Activated naive CD4-positive, alpha-beta T cell treated with anti-CD3 and anti-CD28 coated beads, Interleukin-2, amount 50 U/mL, for 72 hours (primary cell): ENCODE results near the gene GABRG3. TPM values are rescaled to one million over a fixed set of nuclear protein-coding genes. Genes with fewer than 3 reads are reported as not detected.

Experiments
- ATAC-seq, 2 donors: fragments of 150-1000 bp; cut with Tn5 transposase; 2 replicates each; pipeline ENCODE4 v1.10.0; 2021; ENCODE audit warnings: mild to moderate bottlenecking in 2 of 2, moderate library complexity in 2 of 2
- DNase-seq, 2 donors: peaks; one replicate each; pipeline ENCODE4 v3.0.0; 2021 to 2022; ENCODE audit warnings: low spot score in 2 of 2
- H3K27ac Mint-ChIP-seq, 2 donors: one replicate each; pipeline ENCODE4 v1.8.0; 2022; ENCODE audit warnings: mild to moderate bottlenecking in 2 of 2, mixed read lengths in 2 of 2
- H3K36me3 Mint-ChIP-seq, 2 donors: one replicate each; pipeline ENCODE4 v1.8.0; 2022; ENCODE audit warnings: mixed read lengths in 2 of 2
- H3K9me3 Mint-ChIP-seq, 2 donors: one replicate each; pipeline ENCODE4 v1.8.0; 2022; ENCODE audit warnings: mixed read lengths in 2 of 2
- total RNA-seq, 2 donors: library from RNA; stranded (reverse); gene quantifications; one replicate each; pipeline ENCODE4 v1.2.3, GENCODE V29; 2022

Gene GABRG3
- total RNA-seq, 2 donors from 2014 or later: not detected

- ATAC-seq: no peak
- DNase-seq: no peak
- no peak overlapping the region for H3K27ac Mint-ChIP-seq
- no peaks in the 10 kb centered on the region for H3K36me3 Mint-ChIP-seq
- H3K9me3 Mint-ChIP-seq: peaks cover 4 to 8% of the 10 kb centered on the region in 2 donors
Observed at GRCh38 chr15:27479296-27480140, 508.5 kb downstream of the GABRG3 start.

- H3K27ac Mint-ChIP-seq: no peak overlapping the region
- H3K36me3 Mint-ChIP-seq: peaks cover 0 to 4% of the 10 kb centered on the region in 2 donors
- ATAC-seq (no peak), DNase-seq (no peak)
- H3K9me3 Mint-ChIP-seq: peaks cover 4 to 8% of the 10 kb centered on the region in 2 donors
Observed at GRCh38 chr15:27480141-27480530, 509.2 kb downstream of the GABRG3 start.

GRCh38 chr15:27480642-27481041 is 509.7 kb downstream of the GABRG3 start:
- H3K36me3 Mint-ChIP-seq: peaks cover 0 to 4% of the 10 kb centered on the region in 2 donors

GRCh38 chr15:27481768-27482167 is 510.8 kb downstream of the GABRG3 start:
- DNase-seq: no peak
- peaks cover 0 to 4% of the 10 kb centered on the region in 2 donors for H3K36me3 Mint-ChIP-seq
- H3K27ac Mint-ChIP-seq: no peak overlapping the region

More at GRCh38 chr15:27480642-27481041, 509.7 kb downstream of the GABRG3 start:
- Mint-ChIP-seq H3K27ac (no peak overlapping the region), H3K9me3 (peaks cover 4 to 8% of the 10 kb centered on the region in 2 donors)
- DNase-seq (no peak), ATAC-seq (no peak)

GRCh38 chr15:27482287-27482686 is 511.3 kb downstream of the GABRG3 start:
- ATAC-seq: no peak
- DNase-seq: no peak
- peaks cover 0 to 4% of the 10 kb centered on the region in 2 donors for H3K36me3 Mint-ChIP-seq
- H3K9me3 Mint-ChIP-seq: peaks cover 3 to 6% of the 10 kb centered on the region in 2 donors
- H3K27ac Mint-ChIP-seq: no peak overlapping the region

More at GRCh38 chr15:27481768-27482167, 510.8 kb downstream of the GABRG3 start:
- ATAC-seq: no peak
- peaks cover 4 to 8% of the 10 kb centered on the region in 2 donors for H3K9me3 Mint-ChIP-seq

- ATAC-seq (no peak), DNase-seq (no peak)
- Mint-ChIP-seq H3K27ac (no peak overlapping the region), H3K36me3 (peaks cover 0 to 4% of the 10 kb centered on the region in 2 donors), H3K9me3 (peaks cover 0 to 4% of the 10 kb centered on the region in 2 donors)
Observed at GRCh38 chr15:27483124-27483523, 512.1 kb downstream of the GABRG3 start.

GRCh38 chr15:27485265-27485664 is 514.3 kb downstream of the GABRG3 start:
- Mint-ChIP-seq H3K36me3 (peaks cover 0 to 4% of the 10 kb centered on the region in 2 donors), H3K27ac (no peak overlapping the region), H3K9me3 (peaks cover 0 to 8% of the 10 kb centered on the region in 2 donors)
- DNase-seq (no peak), ATAC-seq (no peak)

GRCh38 chr15:27486051-27486450 is 515.1 kb downstream of the GABRG3 start:
- DNase-seq (no peak), ATAC-seq (no peak)
- Mint-ChIP-seq H3K27ac (no peak overlapping the region), H3K9me3 (peaks cover 0 to 4% of the 10 kb centered on the region in 2 donors), H3K36me3 (peaks cover 3 to 4% of the 10 kb centered on the region in 2 donors)

- peaks cover 0 to 4% of the 10 kb centered on the region in 2 donors for H3K9me3 Mint-ChIP-seq
- H3K36me3 Mint-ChIP-seq: peaks cover 4 to 7% of the 10 kb centered on the region in 2 donors
- no peak overlapping the region for H3K27ac Mint-ChIP-seq
- DNase-seq (no peak), ATAC-seq (no peak)
Observed at GRCh38 chr15:27486683-27487647, 516.0 kb downstream of the GABRG3 start.

GRCh38 chr15:27487846-27488245 is 516.9 kb downstream of the GABRG3 start:
- Mint-ChIP-seq H3K9me3 (peaks cover 0 to 4% of the 10 kb centered on the region in 2 donors), H3K36me3 (peaks cover 4 to 7% of the 10 kb centered on the region in 2 donors), H3K27ac (no peak overlapping the region)
- DNase-seq (no peak), ATAC-seq (no peak)

- no peak for ATAC-seq
- Mint-ChIP-seq H3K36me3 (peaks cover 0 to 7% of the 10 kb centered on the region in 2 donors), H3K27ac (no peak overlapping the region), H3K9me3 (peaks cover 0 to 11% of the 10 kb centered on the region in 2 donors)
- DNase-seq: no peak
Observed at GRCh38 chr15:27490867-27491595, 520.0 kb downstream of the GABRG3 start.

GRCh38 chr15:27491666-27492621 is 521.0 kb downstream of the GABRG3 start:
- ATAC-seq: no peak
- Mint-ChIP-seq H3K27ac (no peak overlapping the region), H3K9me3 (peaks cover 0 to 13% of the 10 kb centered on the region in 2 donors), H3K36me3 (peaks cover 0 to 7% of the 10 kb centered on the region in 2 donors)
- DNase-seq: no peak

GRCh38 chr15:27495963-27496459 is 525.0 kb downstream of the GABRG3 start:
- H3K36me3 Mint-ChIP-seq: peaks cover 4 to 5% of the 10 kb centered on the region in 2 donors
- peaks cover 5 to 17% of the 10 kb centered on the region in 2 donors for H3K9me3 Mint-ChIP-seq
- no peak overlapping the region for H3K27ac Mint-ChIP-seq
- ATAC-seq: no peak
- DNase-seq: no peak

- H3K9me3 Mint-ChIP-seq: peaks cover 10 to 17% of the 10 kb centered on the region in 2 donors
- no peak for DNase-seq
- no peak overlapping the region for H3K27ac Mint-ChIP-seq
- ATAC-seq: no peak
- peaks cover 0 to 5% of the 10 kb centered on the region in 2 donors for H3K36me3 Mint-ChIP-seq
Observed at GRCh38 chr15:27498700-27499099, 527.7 kb downstream of the GABRG3 start.

GRCh38 chr15:27499191-27499590 is 528.2 kb downstream of the GABRG3 start:
- peaks cover 0 to 5% of the 10 kb centered on the region in 2 donors for H3K36me3 Mint-ChIP-seq
- no peak overlapping the region for H3K27ac Mint-ChIP-seq
- ATAC-seq: no peak
- DNase-seq: no peak
- peaks cover 10 to 17% of the 10 kb centered on the region in 2 donors for H3K9me3 Mint-ChIP-seq
